GM19397 (cell line): ENCODE data around the gene BTK.
A peak's percentile ranks its signal among the peaks of the same experiment; 100 is the strongest.

Experiments used
- ATAC-seq: cut with Tn5 transposase; IDR thresholded peaks from one replicate; pipeline ENCODE4 v1.9.1; 2021; ENCODE audit warnings: mild to moderate bottlenecking, moderate library complexity; ENCODE audit not compliant: unreplicated experiment

The BTK gene

DNA sequence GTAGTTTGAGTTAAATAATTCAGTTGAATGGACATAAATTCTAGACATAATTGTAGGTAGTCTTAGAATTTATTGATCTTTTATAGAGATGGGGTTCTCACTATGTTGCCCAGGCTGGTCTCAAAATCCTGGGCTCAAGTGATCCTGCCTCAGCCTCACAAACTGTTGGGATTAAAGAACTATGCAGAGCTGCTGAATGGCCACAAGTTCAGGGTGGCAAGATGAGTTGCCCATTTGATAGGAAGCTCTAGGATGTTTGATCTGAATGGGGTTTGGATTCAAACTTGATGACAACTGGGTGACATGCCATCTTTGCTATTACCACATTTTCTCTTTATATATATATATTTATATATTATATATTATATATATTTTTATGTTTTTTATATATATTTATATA is 8.4 kb upstream of the BTK start:
- no peak for ATAC-seq

DNA sequence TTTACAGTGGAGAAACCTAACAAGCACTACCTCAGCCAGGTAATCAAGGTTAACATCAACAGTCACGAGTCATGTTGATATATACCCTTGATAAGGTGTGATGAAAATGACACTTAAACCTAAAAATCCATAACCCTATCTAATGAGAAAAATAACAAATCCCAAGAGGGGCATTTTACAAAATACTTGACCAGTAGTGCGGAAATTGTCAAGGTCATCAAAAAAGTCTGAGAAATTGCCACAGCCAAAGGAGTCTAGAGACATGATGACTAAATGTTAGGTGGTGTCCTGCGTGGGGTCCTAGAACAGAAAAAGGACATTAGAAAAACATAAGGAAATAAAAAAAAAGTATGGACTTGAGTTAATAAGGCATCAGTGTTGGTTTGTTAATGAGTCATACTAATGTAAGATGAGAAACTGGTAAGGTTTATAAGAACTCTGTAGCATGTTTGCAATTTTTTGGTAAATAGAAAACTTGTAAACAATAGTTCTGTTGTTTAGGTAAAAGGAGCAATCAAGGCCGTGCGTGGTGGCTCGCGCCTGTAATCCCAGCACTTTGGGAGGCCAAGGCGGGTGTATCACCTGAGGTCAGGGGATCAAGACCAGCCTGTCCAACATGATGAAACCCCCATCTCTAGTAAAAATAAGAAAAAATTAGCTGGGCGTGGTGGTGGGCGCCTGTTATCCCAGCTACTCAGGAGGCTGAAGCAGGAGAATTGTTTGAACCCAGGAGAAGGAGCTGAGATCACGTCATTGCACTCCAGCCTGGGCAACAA is 7.7 kb upstream of the BTK start:
- no peak for ATAC-seq

DNA sequence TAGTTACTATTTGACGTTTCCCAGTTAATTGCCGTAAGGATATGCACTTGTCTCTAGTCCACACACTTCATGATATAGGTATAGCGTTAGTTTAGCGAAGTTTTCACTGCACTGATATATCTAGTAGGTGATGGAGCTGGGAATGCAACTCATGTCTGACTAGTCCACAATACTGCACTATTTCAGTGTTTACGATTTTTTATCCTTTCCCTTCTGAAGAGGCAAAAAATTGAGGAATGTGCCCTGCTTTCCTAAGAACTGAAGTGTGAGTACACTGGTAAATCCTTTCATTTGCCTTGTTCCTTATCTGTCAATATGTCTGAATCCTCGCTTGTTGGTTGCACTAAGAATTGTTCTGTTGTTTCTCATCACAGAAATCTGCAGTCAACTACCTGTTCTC is 5.8 kb upstream of the BTK start:
- ATAC-seq, result no peak

DNA sequence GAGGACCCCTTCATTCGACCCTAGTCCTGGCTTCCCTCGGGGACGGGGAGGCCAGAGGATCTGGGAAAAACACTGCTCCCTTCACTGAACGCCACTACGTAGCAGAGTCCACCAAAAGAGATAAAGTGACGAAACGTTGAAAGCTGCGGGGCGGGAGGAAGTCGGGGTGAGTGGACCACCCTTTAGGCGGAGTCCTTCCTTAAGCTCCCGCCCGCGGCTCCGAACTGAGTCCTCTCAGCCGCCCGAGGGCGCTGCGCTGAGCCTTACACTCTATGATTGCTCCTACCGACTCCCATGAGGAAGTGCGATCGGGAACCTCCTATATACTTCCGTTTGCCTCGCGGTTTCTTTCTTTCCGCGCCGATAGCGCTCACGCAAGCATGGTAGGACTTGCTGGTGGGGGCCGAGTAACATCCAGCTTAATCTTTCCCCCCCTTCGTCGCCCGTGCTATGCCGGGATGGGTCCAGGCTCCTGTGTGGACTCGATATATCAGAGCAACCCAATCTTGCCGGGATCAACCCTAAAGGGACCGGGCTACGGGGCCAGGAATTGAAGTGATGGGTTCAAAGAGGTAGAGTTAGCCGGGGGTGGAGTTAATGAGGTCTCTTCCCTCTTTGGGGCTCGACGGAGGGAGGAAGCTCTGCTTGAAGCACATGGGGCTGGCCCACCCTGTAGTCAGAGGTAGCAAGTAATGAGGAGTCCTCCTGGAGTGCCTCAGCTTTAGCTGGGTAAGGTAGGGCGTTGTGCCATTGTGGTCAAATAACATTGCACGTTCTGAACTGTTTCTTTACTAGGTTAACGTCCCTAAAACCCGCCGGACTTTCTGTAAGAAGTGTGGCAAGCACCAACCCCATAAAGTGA is 4.9 kb upstream of the BTK start, which contains the start of gene RPL36A:
Gene RPL36A (plus strand): TSS at position 348 of the 862 bp plus-strand sequence. CDS start 33 bp downstream, at position 381.
- ATAC-seq, result peak; percentile 85

DNA sequence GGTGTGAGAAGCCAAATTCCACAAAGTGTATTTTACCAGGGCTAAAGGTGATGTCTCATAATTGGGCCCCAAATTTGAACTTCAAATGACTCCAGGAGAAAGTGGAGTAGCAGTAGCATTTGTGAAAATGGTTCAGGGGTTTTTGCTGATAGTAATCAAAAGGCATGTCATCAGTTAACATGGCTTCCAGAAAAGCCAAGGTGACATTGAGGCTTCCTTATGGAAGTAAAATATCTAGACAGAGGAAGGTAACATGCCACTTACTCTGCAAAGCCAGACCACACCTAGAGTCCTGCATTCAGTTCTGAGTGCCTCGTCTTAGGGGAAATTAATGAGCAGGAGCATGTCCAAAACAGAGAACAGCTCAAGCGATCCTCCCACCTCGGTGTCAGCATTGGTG is 2.6 kb upstream of the BTK start:
- no peak for ATAC-seq

DNA sequence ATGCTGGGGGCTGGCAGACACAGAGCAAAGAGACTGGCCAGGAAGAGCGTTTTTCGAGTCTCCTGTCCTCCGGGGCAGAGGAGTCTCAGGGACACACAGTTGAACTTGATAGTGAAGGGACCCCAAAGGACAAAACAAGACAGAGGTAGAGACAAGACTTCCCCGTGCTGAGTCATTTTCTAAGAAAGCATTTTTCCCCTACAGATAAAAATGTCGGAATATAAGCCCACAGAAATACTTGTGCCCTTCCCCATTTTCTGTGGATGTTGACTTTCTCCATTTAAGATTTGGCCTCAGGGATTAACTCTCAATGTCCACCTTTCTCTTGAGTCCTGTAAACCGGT is 523 bp upstream of the BTK start:
- no peak for ATAC-seq

DNA sequence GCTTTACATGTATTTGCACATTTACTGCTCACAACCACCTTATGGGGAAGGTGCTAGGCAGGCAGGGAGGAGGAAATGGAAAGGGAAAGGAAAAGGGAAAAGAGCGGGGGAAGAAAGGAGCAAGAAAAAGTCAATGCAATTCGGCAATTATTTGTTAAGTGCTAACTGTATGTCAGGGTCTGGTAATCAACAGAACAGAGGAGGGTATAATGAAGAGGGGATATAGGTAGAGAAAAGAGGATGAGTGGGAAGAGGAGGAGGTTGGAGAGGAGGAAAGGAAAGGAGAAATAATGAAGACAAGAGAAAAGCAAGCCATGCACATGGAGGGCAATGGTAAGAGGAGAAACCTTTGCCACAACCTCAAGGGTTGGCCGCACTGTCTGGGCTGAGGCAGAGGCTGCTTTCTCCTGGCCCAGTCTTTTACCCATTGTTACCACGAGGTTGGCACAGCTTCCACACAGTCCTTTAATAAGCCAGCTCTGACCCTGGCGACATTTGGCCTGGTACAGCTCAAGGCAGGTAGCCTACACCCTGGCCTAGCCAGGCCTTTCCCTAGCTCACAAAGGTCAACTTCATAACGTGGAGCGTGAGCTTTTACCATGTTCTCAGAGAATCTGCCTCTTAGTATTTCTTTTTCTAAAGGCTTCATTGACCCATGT is 836 bp downstream of the BTK start:
- ATAC-seq, result no peak

DNA sequence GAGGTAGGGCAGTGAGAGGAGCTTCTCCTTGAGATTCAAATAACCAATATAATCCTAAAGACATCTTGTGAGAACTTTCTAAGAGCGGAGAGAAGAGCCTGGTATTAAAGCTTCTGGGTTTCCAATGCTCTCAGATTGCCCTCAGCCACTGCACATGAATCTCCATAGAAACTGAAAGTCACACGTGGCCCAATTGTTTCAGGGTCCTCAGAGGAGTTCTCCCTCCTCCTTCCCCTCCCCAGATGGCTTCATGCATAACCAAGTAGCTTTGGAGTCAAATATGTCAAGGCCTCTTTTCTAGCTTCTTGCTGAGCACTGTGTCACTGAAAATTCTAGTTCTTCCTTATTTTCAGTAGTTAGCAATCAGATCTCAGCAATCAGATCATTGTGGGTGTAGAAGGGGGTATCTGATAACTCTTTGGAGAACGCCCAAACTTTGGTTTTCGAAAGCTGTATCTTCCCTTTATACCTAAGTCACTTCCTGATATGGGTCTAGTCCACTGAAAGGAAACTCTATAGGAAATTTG is 2.2 kb downstream of the BTK start:
- peak; percentile 68 for ATAC-seq

DNA sequence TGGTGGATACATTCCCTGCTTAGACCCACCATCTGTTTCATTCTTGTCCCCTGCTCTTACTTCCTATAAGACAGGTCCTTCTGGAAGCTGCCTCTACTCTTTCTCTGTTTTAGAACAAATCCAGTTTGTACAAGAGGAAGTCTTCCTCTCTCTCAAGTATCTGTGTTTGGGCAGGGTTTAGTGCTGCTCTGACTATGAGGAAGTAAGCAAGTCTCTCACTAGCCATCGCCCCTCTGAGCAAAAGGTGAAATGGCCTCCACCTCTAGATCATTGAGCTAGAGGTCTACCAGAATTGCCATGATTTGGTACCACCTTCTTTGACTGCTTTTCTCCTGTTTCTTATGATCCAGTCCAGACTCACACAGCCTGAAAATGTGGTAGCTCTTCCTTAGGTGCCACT is 8.4 kb downstream of the BTK start:
- no peak for ATAC-seq

DNA sequence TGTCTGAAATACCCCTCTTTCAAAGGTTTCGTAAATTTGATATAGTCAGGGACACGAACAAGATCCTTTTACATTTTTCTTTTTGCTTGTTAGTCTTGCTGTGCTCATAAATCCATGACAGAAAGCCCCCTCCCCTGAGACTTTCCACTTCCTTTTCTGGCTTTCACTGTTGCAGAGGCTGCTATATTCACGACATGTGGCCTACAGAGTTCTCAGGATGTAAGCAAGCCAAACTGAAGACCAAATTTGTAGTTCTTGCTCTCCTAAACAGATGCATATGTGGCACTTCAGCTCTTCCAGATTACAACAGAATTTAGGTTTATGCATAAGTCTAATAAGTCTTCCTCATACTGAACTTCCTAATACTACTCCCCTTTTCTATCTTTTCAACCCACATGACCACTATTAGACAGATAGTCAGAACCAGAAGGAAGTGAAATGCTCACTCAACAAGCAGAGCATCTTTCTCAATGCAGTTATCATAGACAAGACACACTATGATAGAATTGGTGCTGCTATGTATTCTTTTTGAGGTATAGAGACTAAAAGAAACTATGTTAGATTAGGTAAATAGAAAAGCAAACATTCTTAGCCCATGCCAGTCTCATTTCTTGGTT is 15.0 kb downstream of the BTK start:
- ATAC-seq, result peak; percentile 65

DNA sequence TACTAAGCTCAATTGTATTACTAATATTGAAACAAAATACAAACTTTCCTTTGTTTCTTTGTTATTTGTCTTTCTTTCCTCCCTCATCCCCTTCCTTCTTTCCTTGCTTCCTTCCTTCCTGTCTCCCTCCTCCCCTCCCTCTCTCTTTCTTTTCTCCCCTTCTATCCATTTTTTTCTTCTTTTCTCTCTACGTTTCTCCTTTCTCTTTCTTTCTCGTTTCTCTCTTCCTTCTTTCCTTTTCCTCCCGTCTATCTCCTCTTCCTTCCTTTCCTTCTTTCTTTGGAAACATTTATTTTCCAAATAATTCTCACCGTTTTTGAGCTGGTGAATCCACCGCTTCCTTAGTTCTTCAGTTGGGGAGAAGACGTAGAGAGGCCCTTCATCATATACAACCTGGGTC is 16.3 kb downstream of the BTK start:
- no peak for ATAC-seq

DNA sequence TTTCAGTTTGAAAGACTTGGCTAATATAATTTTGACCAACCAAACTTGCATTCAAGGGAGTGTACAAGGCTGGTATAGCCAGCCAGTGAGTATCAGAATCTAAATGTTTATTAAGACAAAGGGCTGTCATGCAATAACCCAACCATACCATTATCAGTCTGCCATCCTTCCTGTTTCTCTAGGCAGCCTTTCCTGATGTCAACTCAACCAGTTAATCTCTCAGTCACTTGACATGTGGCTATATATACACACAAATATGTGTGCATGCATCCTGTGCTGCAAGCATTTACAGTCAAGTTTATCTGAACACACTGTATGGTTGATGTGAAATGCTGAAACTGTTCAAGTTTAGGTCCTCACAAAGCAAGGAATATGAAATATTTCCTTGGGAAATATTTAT is 17.2 kb downstream of the BTK start:
- no peak for ATAC-seq

DNA sequence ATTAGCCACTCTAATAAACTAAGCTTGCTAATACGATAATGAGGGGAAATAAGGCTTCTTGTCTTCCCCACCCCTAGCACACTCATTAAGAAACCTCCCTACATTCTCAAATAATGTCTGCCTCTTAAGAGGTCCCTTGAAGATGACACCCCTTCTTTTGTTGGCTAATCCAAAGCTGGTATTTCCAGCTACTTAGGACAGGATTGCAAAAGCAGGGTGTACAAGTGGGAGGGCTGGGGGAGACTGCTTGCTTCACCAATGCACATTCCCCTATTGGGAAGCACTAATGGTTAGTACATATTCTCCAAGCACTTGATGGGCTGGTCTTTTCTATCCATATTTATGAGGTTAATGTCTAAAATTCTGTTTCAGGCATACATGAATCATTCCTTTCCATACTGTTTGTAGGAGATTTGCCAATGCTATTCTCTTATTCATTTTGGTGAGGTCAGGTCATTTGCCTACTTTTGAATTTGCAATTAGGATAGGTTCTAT is 20.6 kb downstream of the BTK start:
- ATAC-seq, result no peak

DNA sequence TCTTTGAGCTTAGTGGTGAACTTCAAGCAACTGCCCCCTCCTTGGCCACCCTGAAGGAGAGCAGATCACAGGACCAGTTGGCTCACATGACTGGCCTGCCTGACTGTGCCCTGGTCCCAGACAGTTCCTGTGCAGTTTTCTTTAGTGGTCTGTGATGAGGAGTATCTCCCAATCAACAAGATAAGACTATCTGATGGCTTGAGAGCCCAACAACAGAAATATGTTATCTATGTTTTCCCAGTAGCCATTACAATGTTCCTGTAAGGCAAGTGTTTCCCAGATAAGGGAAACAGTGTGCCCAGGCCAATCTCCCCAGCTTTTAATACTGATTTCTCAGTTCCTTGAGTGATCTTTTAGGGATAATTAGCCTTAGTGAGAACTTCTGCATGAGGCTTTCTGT is 23.2 kb downstream of the BTK start:
- ATAC-seq, result no peak

DNA sequence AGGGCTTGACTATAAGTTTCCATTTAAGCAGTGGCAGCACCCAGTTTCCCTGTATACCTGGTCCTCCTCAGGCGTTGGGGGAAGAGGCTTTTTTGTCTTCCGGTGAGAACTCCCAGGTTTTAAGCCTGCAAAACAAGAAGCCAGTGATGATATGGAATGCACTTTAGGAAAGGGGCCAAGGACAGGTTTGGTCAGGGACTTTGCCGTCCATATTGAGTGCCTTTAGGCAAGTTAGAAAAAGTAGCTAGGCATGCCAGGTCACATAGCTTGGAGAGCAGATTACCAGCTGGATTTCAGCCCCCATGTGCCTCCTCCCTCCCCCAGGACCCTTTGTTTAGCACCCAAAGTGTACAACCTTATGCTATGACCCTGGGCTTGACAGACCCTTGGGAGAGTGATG is 23.9 kb downstream of the BTK start:
- no peak for ATAC-seq

DNA sequence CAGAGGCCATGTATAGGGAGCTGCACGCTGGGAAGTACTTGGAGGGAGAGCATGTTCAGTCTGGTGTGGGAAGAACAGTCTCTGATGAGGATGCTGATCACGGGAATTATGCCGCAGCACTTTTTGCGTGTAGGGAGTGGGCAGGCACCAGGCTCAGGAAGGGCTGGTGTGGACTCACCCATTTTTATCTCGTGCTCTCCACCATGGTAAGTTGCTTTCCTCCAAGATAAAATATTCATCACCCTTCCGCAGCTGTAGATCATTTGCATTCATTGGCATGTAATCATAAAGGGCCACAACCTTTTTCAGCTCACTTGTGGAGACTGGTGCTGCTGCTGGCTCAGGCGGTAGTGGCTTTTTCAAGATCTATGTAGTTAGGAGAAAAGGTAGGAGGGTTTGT is 25.6 kb downstream of the BTK start:
- ATAC-seq, result no peak

DNA sequence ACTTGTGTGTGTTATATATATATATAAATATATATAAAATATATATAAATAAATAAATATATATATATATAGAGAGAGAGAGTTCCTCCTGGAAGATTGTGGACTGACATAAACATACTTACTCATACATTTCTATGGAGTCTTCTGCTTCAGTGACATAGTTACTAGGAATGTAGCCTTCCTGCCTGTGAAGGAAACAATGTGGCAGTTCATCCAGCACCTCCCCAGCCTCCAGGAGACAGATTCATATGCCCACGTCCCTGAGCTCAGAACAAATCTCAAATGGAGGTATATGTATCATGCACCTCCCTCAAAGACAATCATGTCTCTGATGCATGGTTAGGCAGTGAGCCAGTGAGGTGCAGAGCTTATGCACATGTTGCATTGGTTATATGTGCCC is 26.0 kb downstream of the BTK start:
- ATAC-seq, result no peak

DNA sequence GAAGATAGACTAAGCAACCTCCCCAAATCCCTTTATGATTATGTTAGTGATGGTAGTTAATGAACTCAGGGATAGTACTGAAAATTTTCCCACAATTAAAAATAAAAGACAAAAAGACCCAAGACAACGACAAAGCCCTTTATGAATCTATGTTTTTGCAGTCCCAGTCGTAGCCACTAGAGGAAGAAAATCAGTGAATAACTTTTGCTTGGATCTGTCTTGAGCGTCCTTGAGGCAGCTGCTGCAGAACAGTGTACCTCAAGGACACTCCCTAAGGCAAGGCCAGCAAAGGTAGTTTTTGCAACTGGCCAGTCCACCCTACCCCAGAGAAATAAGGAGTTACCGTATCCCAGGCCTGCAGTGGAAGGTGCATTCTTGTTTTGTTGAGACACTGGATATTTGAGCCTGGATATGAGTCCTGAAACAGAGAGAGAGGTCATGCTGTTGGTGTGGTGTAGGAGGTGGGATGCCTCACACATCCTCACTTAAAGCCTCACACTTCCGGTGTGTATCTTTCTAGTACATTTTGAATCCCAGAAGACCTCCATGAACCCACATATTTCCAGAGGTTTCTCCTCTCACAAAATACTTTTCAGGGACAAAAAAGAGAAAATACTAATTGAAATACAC is 28.7 kb downstream of the BTK start:
- no peak for ATAC-seq

DNA sequence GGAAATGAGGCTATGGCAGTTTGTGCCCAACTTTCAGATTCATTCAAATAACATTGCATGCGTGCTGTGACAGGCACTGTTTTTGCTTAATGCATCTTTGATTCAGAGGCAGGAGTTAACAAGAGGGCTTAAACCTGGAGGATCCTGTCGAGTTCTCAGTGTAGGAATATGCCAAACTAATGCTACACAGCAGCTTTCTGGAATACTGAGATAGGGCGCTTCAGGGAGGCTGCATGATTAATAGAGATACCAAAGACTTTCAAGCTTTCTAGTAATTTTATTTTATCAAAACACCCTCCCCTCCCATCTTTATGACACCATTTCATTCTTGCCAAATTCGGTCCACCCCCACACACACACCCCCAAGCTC is 36.8 kb downstream of the BTK start:
- no peak for ATAC-seq

DNA sequence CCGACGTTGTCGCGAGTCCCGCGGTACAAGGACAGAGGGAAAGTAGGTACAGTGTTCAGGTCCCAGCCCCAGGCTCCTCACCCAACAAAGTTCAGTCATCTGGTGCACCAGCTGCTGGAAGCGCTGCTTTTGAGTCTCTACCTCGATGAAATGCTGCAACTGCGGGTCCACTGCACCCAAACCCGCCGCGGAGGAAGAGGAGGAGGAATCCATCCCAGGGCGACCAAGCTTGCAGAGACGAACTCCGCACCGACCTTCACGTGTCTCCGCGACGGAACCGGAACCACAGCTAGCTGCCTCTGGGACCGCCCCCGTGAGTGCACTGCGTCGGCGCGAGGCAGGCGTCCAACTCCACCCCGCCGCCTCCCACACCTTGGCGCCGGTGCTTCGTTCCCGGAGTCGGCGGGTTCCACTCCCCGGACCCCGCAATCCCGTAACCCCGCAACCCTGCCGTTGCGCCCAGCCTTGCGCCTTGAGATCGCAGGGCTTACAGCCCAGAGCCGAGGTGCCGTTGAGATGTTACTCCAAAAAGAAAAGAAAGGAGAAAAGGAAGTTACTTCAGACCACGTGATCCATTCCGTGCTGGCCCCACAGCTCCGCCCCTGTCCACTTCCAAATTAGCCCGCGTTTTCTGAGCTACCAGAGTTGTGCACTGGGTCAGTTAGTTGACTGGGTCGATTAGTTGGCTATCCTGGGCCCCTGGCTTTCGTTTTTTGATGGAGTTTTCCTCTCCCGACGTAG is 37.4 kb downstream of the BTK start, which contains the start of gene TIMM8A:
Gene TIMM8A (minus strand): TSS at position 291 of the 741 bp plus-strand sequence. CDS start 78 bp downstream, at position 213.
- ATAC-seq, result peak; percentile 99
